Fibroblast of peridontal ligament (primary cell): ENCODE measurements around the gene FBXO15.

ENCODE experiments used
- DNase-seq: peaks from one replicate; pipeline ENCODE4 v3.0.0-alpha.2; 2010; ENCODE audit errors: extremely low read depth

FBXO15 gene, protein sequence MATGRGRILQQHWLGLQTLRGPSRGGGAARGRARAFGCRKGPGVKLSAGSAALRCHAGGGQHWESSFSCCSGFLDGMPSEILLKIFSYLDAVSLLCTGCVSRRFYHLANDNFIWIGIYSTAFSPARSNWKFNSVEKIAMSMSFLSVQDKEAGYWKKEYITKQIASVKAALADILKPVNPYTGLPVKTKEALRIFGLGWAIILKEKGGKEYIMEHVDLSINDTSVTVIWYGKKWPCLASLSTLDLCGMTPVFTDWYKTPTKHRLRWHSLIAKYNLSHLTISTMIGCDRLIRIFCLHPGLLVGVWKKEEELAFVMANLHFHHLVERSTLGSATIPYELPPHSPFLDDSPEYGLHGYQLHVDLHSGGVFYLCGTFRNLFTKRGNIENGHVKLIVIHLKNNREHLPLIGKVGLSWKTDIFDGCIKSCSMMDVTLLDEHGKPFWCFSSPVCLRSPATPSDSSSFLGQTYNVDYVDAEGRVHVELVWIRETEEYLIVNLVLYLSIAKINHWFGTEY

DNA sequence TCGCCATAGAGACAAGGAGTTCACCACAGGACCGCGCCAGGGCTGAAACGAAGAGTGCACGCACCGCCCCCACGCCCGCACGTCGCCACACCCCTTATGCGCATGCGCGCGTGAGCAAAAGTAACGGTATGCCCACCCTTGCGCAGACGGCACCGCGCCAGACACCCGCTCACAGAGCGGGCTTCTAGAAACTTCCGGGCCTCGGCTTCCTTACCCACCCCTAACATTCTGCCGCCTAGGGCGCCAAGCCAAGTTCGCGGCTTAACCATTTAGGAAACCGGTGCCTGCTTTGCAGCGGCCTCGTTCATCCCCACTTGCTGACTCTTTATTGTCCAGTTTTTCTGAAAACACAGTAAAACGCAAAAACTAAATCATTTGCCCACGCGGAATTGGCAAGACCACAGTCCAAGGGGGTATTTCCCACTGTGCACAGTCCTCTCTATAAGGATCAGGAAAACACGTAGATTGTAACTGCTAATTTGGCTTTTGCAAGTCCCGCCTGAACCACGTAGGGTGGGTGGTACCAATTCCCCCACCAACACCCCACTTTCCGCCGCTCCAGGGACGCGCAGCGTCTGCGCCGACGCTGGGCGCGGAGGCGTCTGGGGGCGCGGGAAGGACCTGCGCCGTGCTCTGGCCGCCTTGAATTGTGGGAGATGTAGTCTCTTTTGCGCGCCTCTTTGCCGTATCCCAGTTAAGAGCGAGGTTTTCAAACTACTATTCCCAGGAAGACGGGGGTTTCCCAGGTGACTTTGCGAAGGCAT, at the start of gene FBXO15, which contains the start of gene TIMM21:
TSS of gene FBXO15 (minus strand) at position 56 of the 764 bp plus-strand sequence. CDS start at position 7, 49 bp downstream.
TSS of gene TIMM21 (plus strand) at position 745 of the 764 bp plus-strand sequence. CDS start 286 bp downstream, outside the sequence.
- DNase-seq: peak; percentile 96

DNA sequence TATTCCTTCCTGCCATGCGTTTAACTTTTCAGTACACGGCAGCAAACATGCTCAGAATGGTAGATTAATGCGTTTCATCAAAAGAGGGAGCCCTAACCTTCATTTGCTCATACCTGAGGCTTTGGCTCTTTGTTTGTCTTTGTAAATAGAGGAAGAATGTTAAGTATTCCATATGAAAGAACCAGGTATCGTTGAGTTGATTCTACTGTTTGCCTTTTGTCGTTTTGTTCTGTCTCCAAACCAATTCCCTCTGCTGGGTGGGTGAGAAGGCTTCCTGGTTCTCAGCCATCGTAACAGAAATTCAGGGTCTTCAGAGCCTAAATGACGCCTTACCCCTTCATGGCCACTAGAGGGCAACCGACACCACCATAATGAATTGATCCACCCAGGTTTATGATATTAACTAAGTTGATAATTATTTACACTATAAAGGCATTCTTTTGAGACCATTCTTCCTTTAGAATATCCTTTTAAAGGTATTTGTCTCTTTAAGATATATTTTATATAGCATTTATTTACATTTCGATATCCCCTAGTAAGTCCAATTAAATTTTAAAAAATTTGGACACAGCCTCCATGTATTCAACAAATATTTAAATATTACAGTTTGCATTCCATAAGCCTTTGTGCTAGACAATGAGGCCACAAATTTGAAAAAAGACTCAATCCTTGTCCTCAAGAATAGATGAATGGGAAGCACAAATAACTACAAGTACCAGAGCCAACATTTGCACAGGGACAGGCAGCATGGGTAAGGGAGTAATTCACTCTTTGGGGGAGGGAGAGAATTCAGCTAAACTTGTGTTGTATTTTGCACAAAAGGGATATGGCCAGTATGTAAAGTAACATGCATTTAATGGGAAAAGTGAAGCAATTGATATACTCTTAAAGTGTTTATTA, 48.8 kb upstream of the FBXO15 start:
- peak; percentile 69 for DNase-seq

DNA sequence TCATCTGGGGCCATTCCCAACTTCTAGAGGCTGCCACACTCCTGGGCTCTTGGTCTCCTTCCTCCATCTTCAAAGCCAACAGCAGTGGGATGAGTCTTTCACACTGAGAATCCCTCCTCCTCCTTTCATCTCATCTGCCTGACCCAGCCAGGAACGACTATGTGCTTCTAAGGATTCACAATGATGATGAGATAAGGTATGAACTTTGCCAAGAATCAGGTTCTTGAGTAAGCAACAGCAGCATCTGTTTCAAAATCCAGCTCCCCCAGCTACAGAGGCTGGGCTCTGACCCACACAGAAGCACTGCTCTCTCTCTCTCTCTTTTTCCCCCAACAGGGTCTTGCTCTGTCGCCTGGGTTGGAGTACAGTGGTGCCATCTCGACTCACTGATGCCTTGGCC, 47.1 kb upstream of the FBXO15 start:
- no peak for DNase-seq

DNA sequence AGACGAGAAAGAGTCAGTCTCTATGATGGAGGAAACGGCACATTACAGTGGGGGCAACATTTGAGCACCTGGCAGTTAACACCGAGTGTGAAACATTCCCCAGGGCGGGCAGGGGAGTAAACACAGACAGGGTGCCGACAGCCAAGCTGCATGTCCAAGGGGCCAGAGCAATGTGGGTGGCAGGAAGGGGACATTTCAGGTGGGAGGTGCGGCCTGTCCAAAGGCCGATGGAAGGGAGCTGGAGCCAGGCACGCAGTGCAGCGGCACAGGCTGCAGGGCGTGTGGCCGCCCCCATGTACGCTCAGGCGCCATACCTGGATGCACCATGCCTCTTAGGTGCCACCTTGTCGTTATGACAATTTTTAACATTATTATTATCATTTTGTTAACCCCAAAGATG, 43.9 kb upstream of the FBXO15 start:
- DNase-seq: no peak

DNA sequence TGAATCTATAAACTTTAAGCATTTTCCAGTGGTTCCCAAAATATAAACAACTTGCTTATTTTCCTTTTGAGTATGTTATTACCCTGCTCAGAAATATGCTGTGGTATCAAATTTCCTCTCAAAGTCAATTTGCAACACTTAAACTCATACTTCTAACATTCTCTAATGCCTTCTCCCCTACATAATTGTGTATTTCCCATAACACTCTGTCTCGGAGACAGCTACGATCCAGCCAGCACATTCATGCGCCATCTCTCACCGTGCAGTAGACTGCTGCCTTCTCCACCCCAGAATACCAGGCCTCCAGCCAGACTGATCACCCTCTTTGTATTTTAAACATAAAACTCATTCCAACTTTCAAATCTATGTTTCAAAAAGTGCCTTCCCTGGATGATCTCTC, 42.5 kb upstream of the FBXO15 start:
- peak; percentile 66 for DNase-seq

DNA sequence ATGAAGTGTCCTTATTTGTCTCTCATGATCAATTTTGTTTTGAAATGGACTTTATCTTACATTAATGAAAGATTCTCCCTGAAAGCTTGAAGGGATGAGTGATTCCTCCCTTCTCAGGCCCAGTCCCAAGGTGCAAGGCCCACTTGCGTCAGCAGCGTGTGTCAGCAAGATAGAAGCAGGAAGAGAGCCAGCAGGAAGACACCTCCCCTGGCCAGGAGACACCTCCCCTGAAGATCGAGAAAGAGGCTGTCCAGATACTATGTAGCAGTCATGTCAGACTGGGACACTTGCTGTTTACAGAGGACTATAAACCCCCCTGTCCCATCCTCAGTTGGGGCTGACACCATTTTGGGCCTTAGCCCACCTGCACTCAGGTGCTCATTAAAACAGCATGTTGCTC, 39.0 kb upstream of the FBXO15 start:
- no peak for DNase-seq

DNA sequence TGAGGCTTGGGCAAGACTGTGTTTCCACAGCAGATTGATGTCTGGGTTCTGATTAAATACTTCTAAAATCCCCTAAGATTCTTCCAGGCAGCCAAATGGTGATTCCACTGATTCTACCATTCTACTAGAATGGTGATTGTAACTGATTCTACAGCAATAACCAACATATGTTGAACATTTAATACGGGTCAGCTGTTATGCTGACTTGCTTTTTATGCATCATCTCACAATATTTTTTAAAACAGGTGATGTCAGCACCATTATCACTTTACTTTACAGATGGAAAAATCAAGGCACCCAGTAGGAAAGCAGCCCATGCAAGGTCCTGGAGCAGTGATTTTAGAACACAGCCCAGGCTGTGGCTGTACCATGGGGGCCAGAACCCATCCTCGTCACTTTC, 38.2 kb upstream of the FBXO15 start:
- peak; percentile 3 for DNase-seq

DNA sequence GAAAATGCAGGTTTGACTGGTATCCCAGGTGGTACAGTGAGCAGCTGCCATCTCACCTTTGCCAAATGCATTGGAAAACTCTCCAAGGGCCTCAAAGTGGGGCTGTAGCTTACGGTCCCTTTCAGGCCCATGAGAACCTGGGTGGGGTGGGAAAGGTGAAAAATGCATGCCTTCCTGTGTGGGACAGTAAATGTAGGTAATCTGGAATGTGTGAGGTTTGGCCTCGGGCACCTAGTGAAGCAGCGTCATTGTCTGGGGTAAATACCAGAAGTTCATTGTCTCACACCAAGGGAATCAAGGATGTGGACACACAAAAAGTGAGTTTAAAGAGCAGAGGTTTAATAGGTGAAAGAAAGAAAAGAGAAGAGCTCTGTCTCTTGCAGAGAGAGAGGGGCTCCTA, 37.2 kb upstream of the FBXO15 start:
- DNase-seq: no peak

DNA sequence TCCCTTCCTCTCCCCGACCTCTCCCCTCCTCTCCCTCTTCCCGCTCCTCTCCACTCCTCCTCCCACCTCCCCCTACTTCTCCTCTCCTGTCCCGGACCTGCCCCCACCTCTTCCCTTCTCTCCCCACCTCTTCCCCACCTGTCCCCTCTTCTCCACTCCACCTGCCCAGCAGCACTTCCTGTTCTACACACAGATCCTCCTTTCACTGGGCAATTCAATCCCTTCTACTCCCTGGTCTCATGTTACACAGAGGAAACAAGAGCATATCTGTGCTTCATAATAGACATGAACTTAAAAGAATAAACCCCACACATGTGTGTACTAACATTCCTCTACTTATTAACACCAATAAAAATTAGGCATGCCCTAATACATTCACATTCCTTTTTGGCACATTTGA, 35.5 kb upstream of the FBXO15 start:
- no peak for DNase-seq

DNA sequence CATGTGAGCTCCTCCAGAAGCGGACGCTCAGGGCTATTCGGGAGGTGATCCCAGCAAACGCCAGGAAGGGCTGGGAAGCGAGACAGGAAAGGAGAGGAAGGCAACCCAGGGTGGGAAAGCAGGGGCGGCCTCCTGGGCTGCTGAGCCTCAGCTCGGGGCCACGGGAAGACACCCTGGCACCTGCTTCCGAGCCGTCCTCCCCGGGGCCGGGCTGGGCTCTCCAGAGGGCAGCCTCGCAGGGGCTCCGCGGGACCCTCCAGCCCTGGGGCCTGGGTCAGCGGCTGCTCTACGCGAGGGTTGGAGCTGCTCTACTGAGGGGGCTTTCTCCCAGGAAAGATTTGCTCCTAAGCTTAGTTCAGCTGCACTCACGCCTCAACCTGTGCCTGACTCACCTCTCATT, 34.7 kb upstream of the FBXO15 start:
- no peak for DNase-seq

DNA sequence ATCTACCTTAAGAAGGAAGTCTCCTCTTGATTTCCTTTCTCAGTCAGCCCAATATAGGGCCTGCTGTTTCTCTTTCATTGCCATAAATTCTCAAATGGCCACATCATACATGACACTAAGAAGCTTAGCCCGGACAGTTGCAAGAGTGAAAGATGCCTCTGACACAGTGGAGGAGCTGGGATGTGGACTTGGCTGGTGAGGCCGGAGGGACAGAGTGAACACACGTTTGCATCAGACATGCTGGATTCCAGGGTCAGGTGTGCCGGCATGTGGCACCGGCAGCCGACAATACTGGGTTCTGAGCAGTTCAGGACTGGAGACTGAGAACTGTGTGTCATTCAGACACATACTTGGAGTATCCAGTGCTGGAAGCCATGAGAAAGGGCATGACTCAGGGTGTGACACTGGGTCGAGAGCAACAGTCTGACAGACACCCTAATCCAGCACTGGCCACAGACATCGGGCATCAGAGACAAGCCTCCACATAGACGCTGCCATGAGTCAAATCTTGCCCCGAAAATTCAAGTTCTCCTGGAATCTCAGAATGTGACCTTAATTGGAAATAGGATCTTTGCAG, 32.1 kb upstream of the FBXO15 start:
- DNase-seq: no peak

DNA sequence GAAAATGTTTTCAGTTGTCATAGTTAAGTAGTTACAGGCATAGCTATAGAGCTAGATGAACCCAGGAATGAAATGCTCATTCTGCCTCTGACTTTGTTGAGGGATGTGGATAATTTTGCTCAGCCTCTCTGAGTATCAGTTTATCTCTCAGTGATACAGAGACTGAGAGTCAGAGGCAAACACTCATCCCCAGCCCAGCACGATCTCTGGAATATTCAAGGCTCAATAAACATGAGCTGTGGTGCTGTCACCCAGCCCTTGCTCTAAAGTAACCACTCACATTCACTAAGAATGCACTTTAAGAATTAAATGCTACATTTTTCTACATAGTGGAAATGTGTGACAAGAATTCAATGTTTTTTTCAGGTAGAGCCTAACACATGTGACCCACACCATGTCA, 31.2 kb upstream of the FBXO15 start:
- no peak for DNase-seq

DNA sequence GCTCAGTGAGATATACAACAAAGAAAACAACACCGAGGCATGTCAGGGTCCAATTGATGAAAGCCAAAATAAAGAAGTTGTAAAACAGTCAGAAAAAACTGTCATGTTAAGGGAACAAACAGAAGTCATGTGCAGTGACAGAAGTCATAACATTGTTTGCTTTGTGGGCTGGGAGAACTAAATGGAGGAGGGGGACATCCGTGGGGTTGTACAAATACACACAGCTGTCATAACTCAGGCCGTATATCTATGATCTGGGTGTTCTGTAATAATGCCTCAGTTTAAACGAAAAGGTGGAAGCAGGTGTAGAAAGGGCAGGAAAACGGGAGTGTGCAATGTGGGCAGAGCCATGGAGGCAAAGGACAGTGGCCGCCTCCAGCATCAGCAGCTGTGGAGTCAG, 28.0 kb upstream of the FBXO15 start:
- no peak for DNase-seq

DNA sequence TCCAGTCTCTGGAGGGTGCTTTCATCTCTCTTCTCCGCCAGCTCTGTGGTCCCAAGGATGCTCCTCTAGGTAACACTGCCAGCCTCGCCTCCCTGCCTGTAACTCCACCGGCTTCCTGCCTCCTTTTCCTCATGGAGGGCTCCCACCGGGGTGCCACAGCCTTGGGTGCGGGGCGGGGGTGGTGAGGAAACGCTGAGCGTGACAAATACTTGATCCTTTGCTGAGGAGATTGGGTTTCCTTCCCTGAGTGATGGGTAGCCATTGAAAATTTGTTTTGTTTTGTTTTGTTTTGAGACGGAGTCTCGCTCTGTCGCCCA, 25.8 kb upstream of the FBXO15 start:
- no peak for DNase-seq

DNA sequence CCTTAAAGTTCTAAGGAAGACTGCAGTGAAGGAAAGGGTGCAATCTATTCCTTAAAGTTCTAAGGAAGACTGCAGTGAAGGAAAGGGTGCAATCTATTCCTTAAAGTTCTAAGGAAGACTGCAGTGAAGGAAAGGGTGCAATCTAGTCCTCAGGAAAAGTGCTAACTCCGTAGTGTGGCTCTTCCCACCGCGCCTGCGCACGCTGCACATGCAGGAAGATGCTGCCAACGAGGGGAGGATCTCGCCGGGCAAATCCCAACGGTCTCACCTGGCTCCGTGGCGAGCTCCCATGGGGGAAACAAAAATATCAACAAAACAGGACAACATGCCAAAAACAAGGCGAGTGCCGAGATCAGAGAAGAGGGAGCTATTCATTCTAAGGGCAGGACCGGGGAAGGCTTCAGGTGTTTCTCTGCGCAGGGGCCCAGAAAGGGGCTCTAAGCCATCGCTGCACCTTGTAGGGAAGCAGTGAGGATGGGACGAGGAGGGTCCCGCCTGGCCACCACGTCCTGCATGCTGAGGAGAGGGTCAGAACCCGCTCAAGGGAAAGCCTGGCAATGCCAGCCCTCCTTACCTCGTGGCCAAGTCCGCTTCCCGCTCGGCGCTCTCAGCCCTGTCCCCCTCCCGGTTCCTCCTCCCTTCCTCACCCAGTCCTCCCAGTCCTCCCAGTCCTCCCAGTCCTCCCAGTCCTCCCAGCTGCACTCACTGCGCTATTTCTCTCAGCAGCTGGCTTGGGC, 25.2 kb upstream of the FBXO15 start:
- DNase-seq: no peak

DNA sequence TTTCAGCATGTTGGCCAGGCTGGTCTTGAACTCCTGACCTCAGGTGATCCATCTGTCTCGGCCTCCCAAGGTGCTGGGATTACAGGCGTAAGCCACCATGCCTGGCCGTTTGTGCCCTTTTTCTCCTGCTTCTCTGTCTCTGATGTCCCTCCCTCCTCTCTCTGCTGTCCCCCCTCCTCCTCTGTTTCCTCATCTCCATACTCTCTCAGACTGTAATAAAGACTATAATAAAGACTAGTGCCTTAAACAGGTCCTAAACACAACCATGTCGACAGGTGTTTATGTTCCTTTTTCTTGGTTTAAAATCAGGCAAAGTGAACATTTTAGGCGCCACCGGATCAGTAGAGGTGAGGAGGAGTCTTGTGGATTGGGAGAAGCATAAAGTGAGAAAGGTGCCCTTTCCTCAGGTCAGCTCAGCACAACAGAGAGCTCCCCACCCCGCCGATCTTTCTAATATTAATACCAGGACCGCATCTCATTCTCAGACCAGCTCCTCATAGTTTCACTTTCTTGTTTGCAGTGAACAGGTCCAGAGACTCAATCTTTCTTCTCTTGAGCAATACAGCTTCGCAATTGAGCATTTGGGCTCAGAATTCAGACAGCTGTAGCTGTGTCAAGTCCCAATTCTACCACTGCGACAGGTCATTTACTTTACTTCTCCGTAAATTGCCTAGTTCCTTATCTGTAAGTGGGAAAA, 24.4 kb upstream of the FBXO15 start:
- DNase-seq: peak; percentile 23

DNA sequence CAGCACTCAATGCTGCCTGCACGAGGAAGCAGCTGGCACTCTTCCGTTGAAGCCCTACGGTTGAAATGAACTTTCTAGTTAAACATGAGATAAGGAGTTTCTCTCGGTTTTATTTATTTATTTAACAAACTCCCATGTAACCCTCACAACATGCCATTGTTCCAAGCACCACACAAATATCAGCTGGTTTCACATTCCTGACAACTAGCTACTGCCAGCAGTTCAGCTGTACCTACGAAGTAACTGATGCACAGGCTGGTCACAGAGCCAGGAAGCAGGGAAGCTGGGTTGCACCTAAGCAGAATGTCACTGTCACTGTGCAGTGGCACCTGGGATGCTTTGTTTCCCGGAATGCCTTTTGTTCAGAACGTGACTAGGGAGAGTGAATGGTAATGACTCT, 18.8 kb upstream of the FBXO15 start:
- DNase-seq: no peak

DNA sequence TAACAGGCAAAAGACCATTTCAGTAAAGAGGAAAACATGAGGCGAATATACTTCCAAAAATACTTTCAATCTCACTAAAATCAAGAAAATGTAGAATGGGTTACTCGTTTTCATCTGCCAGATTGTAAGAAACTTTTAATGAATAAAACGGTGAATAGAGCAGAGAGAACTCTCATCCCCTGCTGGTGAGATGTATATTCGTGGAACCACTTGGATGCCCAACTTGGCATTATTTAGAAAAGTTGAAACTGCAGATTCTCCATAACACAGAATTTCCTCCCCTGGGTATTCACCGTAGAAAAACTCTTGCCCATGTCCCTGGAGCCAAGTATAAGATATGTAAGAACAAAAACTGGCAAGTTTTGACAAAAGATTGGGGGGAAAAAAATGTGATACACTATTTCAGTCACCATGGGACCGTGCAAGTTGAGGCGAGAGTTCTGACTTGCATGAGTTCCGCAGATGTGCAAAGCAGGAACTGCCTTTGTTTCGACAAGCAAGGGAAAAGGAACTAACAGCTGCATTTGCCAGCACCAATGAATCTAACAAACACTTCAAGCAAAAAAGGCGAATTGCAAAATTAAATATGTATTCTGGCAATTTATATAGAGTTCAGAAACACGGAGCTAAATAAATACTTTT, 15.5 kb upstream of the FBXO15 start:
- DNase-seq: no peak

DNA sequence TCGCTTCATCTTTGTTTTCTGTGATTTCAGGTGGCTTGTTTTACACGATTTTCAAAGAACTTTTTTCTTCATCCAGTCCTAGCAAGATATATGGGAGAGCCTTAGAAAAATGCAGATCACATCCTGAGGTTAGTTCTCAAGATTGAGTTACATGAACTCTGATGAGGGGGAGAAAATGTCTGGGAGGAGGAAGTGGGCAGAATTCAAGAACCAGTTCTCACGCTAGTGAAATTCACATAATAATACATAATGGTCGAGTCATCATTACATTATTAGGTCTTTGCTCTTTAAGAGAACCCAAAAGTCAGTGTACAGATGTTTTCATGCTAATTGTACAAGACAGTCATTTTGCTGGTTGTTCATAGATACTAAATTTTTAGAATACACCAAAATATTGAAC, 7.6 kb upstream of the FBXO15 start:
- no peak for DNase-seq

DNA sequence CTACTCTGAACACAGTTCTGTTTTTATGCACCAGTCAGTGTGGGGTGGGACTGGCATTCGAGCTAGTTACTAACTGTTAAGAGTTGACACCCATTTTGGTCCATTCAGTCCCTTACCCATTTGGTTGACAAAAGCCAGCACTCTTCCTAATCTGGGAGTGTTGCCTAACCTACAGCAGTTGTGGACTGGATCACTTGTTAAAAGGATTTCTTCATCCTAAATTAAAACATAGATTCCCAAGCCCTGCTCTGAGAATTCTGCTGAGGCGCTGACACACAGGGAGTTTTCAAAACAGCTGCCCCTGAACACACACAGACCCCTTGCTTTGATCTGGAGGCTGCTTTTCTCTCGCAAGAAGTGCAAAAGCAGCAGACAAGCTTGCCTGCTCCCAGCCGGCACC, 7.1 kb upstream of the FBXO15 start:
- DNase-seq: no peak
